ENCODE results near the gene CLINT1. TPM values are rescaled to one million over a fixed set of nuclear protein-coding genes. Genes with fewer than 3 reads are reported as not detected.

Gene CLINT1
- total RNA-seq, 1 experiment from 2014 or later: 83.2 TPM

GRCh38 chr5:157770665-157771064 is 88.3 kb downstream of the CLINT1 start:
- H3K36me3 ChIP-seq: no peaks in the 10 kb centered on the region
- H3K27ac ChIP-seq: no peak overlapping the region
- H3K9me3 ChIP-seq (replicated peaks): no peaks in the 10 kb centered on the region
- DNase-seq: no peak
- no peak overlapping the region for H3K4me3 ChIP-seq
- no peaks in the 10 kb centered on the region for H3K27me3 ChIP-seq
- no peaks in the 10 kb centered on the region for H3K4me1 ChIP-seq

GRCh38 chr5:157767689-157768088 is 91.3 kb downstream of the CLINT1 start:
- Histone ChIP-seq H3K27me3 (no peaks in the 10 kb centered on the region), H3K4me1 (no peaks in the 10 kb centered on the region), H3K9me3 (replicated peaks) (no peaks in the 10 kb centered on the region), H3K36me3 (no peaks in the 10 kb centered on the region), H3K4me3 (no peak overlapping the region), H3K27ac (no peak overlapping the region)
- peak; percentile 3 to 24 for DNase-seq

- Histone ChIP-seq H3K36me3 (no peaks in the 10 kb centered on the region), H3K27me3 (no peaks in the 10 kb centered on the region)
Observed at GRCh38 chr5:157766902-157767301, 92.0 kb downstream of the CLINT1 start.

GRCh38 chr5:157766442-157766841 is 92.5 kb downstream of the CLINT1 start:
- Histone ChIP-seq H3K27ac (no peak overlapping the region), H3K4me3 (no peak overlapping the region), H3K27me3 (no peaks in the 10 kb centered on the region), H3K4me1 (no peaks in the 10 kb centered on the region), H3K36me3 (no peaks in the 10 kb centered on the region), H3K9me3 (replicated peaks) (no peaks in the 10 kb centered on the region)
- no peak for DNase-seq

More at GRCh38 chr5:157766902-157767301, 92.0 kb downstream of the CLINT1 start:
- no peaks in the 10 kb centered on the region for H3K9me3 ChIP-seq (replicated peaks)
- no peak for DNase-seq
- no peaks in the 10 kb centered on the region for H3K4me1 ChIP-seq
- no peak overlapping the region for H3K4me3 ChIP-seq
- H3K27ac ChIP-seq: no peak overlapping the region

- no peak overlapping the region for H3K4me3 ChIP-seq
- no peak for DNase-seq
- no peaks in the 10 kb centered on the region for H3K27me3 ChIP-seq
- no peaks in the 10 kb centered on the region for H3K9me3 ChIP-seq (replicated peaks)
- no peak overlapping the region for H3K27ac ChIP-seq
- H3K36me3 ChIP-seq: no peaks in the 10 kb centered on the region
- no peaks in the 10 kb centered on the region; the same call in 1 of the 2 replicates for H3K4me1 ChIP-seq
Observed at GRCh38 chr5:157764531-157764930, 94.4 kb downstream of the CLINT1 start.

- peak; percentile 46 to 78 for DNase-seq
- H3K36me3 ChIP-seq: no peaks in the 10 kb centered on the region
Observed at GRCh38 chr5:157761690-157762621, 97.0 kb downstream of the CLINT1 start.

GRCh38 chr5:157758706-157759105 is 100.2 kb downstream of the CLINT1 start:
- no peak overlapping the region for H3K4me3 ChIP-seq
- DNase-seq: no peak
- no peak overlapping the region for H3K27ac ChIP-seq
- no peaks in the 10 kb centered on the region for H3K27me3 ChIP-seq
- H3K36me3 ChIP-seq: peaks cover 12% of the 10 kb centered on the region; the same call in 1 of the 2 replicates
- no peaks in the 10 kb centered on the region for H3K9me3 ChIP-seq (replicated peaks)
- H3K4me1 ChIP-seq: peaks cover 2% of the 10 kb centered on the region; the same call in 1 of the 2 replicates

More at GRCh38 chr5:157761690-157762621, 97.0 kb downstream of the CLINT1 start:
- H3K27ac ChIP-seq: no peak overlapping the region
- H3K9me3 ChIP-seq (replicated peaks): no peaks in the 10 kb centered on the region
- H3K4me3 ChIP-seq: no peak overlapping the region
- H3K27me3 ChIP-seq: no peaks in the 10 kb centered on the region
- H3K4me1 ChIP-seq: peaks cover 2% of the 10 kb centered on the region; the same call in 1 of the 2 replicates

- peaks cover 17% of the 10 kb centered on the region; the same call in 1 of the 2 replicates for H3K36me3 ChIP-seq
- peaks cover 2% of the 10 kb centered on the region; the same call in 1 of the 2 replicates for H3K4me1 ChIP-seq
- no peak overlapping the region for H3K27ac ChIP-seq
- no peaks in the 10 kb centered on the region for H3K9me3 ChIP-seq (replicated peaks)
- no peak for DNase-seq
- no peaks in the 10 kb centered on the region for H3K27me3 ChIP-seq
- no peak overlapping the region for H3K4me3 ChIP-seq
Observed at GRCh38 chr5:157756122-157756521, 102.8 kb downstream of the CLINT1 start.

- no peak for DNase-seq
- H3K27ac ChIP-seq: no peak overlapping the region
- H3K27me3 ChIP-seq: no peaks in the 10 kb centered on the region
- H3K9me3 ChIP-seq (replicated peaks): no peaks in the 10 kb centered on the region
- H3K4me1 ChIP-seq: 0 out of 2 replicates have a peak, but pooled peaks cover 3% of the 10 kb centered on the region
- no peak overlapping the region for H3K4me3 ChIP-seq
- peaks cover 15% of the 10 kb centered on the region; the same call in 1 of the 2 replicates for H3K36me3 ChIP-seq
Observed at GRCh38 chr5:157750320-157750719, 108.6 kb downstream of the CLINT1 start.

- DNase-seq: no peak
- Histone ChIP-seq H3K9me3 (replicated peaks) (no peaks in the 10 kb centered on the region), H3K4me1 (0 out of 2 replicates have a peak, but pooled peaks cover 3% of the 10 kb centered on the region), H3K4me3 (no peak overlapping the region), H3K27ac (no peak overlapping the region), H3K27me3 (no peaks in the 10 kb centered on the region), H3K36me3 (peaks cover 8% of the 10 kb centered on the region; the same call in 1 of the 2 replicates)
Observed at GRCh38 chr5:157749462-157749799, 109.5 kb downstream of the CLINT1 start.

- H3K27ac ChIP-seq: no peak overlapping the region
- H3K36me3 ChIP-seq: peaks cover 5% of the 10 kb centered on the region; the same call in 1 of the 2 replicates
- H3K4me1 ChIP-seq: 0 out of 2 replicates have a peak, but pooled peaks cover 3% of the 10 kb centered on the region
- no peak overlapping the region for H3K4me3 ChIP-seq
- H3K27me3 ChIP-seq: no peaks in the 10 kb centered on the region
- H3K9me3 ChIP-seq (replicated peaks): no peaks in the 10 kb centered on the region
- no peak for DNase-seq
Observed at GRCh38 chr5:157748760-157749461, 110.0 kb downstream of the CLINT1 start.

GRCh38 chr5:157747766-157748700 is 110.9 kb downstream of the CLINT1 start:
- H3K36me3 ChIP-seq: peaks cover 5% of the 10 kb centered on the region; the same call in 1 of the 2 replicates
- 0 out of 2 replicates have a peak, but pooled peaks cover 3% of the 10 kb centered on the region for H3K4me1 ChIP-seq
- H3K4me3 ChIP-seq: no peak overlapping the region
- H3K9me3 ChIP-seq (replicated peaks): no peaks in the 10 kb centered on the region
- H3K27ac ChIP-seq: no peak overlapping the region
- H3K27me3 ChIP-seq: no peaks in the 10 kb centered on the region
- peak; percentile 44 to 66 for DNase-seq

- H3K4me3 ChIP-seq: no peak overlapping the region
- no peaks in the 10 kb centered on the region for H3K9me3 ChIP-seq (replicated peaks)
- H3K27ac ChIP-seq: no peak overlapping the region
- H3K36me3 ChIP-seq: peaks cover 5% of the 10 kb centered on the region; the same call in 1 of the 2 replicates
- DNase-seq: no peak
- no peaks in the 10 kb centered on the region for H3K27me3 ChIP-seq
- 0 out of 2 replicates have a peak, but pooled peaks cover 3% of the 10 kb centered on the region for H3K4me1 ChIP-seq
Observed at GRCh38 chr5:157747173-157747740, 111.7 kb downstream of the CLINT1 start.

Measured in SJCRH30 (cell line).